SIG-M5 treated with dmso at 0.1 percent for 504 hours (cell line): Measurements from ENCODE around the gene SESN1.

ENCODE experiments used
- DNase-seq: peaks from one replicate; lab custom pipeline; 2025; ENCODE audit not compliant: unreplicated experiment; lab: John Stamatoyannopoulos, UW

SESN1 gene

DNA sequence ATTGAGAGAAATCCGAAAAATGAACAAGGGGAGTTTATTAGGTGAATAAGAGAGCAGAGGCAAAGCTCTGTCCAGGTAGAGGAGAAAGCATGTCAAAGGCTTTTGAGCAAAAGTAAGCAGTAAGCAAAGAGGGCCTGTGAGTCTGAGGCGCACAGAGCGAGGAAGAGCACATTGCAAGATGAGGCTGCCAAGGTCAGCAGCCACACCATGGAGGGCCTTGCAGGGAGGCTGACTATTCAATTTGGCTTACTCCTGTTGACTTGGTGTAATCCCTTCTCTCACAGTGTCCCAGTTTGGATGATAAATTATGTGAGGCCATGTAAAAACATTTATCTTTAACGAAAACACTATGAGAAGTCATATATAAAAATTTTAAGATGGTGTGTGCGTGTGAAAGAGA lies 32.4 kb downstream of the SESN1 start:
- no peak for DNase-seq

DNA sequence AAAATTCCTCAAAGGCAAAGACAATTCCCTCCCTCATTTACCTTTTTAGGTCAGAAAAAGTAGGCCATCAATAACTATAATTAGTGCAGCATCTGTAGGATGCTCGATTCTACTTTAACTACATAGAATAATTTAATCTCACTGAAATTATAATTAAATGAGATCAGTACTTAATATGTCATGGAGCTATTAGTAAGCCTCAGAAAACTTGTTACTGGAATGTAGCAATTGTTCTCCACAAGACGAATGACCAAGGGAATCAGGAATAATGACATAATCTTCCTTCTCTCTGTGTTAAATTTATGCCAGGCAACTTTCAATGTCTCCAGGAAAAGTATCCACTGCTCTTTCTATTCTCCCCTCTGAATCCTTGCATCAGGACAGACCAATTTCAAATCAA lies 34.1 kb downstream of the SESN1 start:
- no peak for DNase-seq

DNA sequence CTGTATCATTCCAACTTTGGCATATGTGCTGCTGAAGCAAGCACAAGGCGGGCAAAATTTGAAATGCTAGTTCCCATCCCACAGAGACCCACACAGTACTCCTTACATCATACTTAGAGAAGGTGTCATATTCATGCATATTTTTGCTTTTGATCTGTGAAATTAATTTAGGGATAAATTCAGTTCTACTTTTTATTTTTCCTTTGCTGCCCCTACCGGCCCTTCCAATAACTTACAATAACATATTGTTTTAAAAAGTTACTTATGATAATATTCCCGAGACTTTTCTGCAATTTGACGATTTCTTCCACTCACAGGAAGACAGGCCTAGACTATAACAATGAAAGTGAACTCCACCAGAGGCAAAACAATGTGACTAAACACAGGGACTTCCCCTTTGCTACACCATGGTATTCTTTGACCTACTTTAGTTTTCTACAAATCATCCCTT lies 35.0 kb downstream of the SESN1 start:
- peak; percentile 65 for DNase-seq

DNA sequence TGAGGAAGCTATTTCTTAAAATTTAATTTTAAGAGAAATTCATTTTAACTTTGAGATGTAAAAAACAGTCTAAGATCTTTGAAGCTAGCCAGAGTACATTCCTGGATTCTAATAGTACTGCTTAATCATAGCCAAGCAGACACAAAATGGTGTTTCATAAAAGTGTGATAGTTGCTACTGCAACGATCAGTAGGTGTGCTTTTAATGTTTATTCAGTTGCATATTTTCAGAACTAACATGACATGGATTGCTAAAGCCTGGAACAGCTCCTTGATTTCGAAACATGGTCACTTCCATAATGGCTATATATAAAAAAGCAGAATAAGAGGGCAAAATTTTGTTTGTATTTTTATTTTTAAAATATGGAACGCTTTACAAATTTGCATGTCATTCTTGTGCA lies 35.5 kb downstream of the SESN1 start:
- peak; percentile 19 for DNase-seq

DNA sequence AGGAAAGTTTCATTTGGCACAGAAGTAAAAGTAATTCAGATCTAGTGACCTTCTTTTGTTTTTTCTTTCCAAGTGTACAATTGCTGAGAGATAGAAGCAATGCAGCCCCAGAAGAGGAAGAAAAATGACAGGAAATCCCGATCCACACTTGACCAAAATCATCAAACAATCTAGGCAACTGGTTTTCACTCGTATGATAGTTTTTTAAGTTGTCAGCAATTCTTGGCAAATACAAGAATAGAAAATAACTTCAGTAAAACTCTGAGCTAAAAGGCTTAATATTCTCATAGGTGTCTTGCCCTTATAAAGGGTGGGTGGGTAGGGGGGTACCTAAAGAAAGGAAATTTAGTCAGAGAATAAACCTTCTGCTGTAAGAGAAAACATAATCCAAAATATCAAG lies 36.0 kb downstream of the SESN1 start:
- DNase-seq = no peak

DNA sequence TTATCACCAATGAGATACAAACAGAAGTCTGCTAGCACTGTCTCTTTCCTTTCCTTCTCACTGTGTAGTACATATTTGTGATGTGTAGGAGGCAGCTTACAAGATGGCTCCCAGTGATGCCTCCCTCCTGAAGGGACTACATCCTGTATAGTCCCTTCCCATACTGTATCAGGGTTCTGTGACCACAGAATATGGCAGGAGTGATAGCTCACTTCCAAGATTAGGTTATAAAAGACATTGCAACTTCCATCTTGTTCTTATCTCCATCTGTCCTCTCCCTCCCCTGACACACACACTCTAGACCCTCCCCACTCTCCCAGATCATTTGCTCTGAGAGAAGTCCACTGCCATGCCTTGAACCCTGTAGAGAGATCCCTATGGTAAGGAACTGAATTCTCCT lies 38.0 kb downstream of the SESN1 start:
- no peak for DNase-seq

DNA sequence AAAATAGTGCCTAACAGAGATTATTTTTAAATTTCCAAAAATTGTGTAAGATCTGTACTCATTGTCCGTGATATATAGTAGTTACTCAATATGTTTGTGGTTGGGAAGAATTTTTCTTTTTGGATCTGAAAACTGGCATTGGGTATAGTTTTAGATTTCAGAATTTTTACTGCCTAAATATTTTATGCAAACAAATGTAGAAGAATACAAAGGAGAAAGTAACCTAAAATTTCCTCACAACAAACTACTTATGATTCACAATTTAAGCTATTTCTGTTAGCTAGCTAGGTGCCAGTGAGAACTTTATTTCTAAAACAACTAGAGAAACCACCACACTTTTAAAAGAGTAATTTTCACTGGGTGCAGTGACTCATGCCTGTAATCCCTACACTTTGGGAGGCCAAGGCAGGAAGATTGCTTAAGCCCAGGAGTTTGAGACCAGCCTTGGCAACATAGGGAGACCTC lies 38.8 kb downstream of the SESN1 start:
- peak; percentile 46 for DNase-seq

DNA sequence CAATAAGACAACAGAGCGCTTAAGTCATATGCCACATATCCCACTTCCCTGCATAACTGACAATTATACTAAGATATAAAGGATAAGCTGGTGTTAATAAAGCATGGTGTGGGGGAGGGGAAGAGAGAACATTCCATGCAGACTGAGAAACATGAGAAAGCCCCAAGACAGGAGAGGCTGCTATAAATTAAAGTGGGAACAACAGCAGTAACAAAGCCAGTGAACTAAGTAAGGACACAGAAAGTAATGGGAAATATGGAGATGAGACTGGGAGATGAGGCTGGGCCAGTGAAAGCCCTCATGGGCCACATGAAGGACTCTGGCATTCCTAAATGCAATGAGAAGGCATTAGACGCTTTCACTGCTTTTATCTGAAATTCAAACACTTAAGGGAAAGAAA lies 41.3 kb downstream of the SESN1 start:
- no peak for DNase-seq

DNA sequence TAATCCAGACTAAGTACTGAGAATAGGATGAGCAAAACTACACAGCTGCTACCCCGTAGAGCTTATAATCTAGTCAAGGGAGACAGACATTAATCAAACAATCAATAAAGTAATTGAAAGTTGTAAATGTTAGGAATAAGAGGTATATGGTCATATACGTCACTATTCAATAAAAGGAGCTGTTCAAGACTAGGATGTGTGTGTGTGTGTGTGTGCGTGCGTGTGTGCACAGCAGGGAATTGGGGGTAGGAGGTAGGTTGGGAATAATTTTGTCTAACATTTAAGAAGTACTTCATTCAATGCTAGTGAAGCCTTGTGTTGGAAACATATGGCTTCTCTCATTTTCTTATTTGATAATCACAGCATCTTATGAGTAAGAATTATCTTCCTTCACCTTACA lies 41.8 kb downstream of the SESN1 start:
- DNase-seq = no peak

DNA sequence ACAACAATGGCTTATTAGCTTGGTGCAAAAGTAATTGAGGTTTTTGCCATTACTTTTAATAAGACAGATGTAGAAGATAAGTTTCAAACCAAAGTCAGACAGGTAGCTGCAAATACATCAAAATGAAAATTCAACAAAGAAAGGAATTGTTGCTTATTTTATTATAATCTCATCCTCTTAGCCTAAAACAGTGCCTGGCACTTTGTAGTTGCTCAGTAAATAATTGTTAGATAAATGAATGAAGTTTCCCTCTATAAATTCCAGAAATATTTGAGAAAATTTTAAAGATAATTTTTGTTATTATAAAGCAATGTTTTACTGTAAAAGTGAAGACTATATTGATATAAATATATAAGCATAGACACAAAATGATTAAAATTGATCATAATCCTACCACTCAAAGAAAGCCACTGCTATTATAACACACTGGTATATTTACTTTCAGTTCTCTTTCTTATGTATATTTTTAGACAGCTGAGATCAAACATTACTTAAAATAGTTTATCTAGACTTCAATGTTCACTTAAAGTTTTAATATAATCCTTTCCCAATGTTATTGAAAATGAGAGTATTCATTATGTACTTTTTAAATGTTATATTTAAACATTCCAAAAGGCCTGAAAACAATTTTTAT lies 42.5 kb downstream of the SESN1 start:
- DNase-seq = no peak

DNA sequence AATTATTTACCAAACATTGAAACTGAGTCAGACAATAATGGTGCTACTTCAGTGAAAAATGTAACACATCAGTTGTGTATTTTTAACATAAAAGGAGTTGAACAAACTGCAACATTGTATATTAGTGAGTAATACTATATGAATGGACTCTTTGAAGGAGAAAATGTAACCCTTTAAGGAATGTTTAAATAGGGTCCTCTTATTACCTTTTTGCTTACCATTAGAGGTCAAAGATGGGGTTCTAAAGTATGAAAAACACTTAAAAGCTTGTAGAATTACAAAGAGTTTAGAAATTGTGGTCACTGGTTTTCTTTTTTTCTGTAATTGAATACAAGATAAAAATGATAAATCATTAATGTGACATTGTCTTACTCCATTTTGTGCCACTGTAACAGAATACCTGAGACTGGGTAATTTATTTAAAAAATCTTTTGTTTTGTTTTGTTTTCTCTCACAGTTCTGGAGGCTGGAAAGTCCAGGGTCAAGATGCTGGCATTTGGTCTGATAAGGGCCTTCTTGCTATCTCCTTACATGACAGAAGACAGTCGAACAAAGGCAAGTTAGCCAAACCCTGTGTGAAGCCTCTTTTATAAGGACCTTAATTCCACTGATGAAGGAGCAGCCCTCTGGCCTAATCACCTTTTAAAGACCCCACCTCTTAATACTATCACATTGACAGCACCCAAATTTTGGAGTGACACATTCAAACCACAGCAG lies 43.2 kb downstream of the SESN1 start:
- DNase-seq = no peak

DNA sequence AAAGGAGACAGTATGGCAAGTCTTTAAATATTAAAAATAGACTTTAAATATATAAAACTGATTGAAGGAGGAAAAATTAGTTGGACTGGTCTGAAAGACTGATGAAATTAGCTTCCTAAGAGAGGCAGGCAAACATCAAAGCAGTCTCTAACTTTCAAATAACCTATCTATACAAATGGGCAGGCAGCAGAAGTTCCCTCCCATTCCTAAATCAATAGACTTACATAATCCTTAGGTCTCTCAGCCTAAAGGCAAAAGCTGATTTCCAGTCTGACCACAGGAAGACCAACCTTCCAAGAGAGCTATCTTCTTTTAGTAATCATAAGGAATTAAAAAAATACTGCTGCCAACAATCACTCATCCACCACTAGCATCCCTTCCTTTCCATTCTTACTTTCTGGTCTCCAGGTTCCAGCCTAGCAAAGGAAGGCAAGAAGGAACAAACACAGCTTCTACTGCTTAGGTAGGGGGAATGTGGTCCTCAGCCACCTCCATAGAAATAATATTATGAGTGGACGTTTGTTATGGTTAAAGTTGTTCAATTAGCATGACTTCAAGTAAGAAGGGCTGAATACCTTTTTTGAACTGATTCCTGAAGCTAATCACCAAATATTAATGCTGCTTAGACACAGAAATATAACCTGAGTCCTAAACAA lies 44.1 kb downstream of the SESN1 start:
- DNase-seq = no peak

DNA sequence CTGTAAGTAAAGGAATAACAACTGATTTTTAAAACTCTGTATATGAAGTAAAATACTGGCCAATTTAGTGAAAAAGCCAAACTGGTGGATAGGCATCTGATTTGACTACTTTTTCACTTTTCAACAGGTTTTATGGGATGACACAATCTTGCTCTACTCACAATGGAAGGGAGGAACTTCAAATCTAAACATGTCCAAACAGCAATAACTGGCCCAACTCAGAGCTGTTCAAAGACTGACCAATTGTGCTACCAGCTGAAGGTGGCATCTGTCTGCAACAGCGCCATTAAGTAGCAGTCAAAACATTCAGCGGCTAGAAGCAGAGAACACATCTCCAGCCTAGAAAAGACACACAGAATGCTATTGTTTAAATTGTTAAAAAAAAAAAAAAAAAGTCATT lies 44.6 kb downstream of the SESN1 start:
- no peak for DNase-seq

DNA sequence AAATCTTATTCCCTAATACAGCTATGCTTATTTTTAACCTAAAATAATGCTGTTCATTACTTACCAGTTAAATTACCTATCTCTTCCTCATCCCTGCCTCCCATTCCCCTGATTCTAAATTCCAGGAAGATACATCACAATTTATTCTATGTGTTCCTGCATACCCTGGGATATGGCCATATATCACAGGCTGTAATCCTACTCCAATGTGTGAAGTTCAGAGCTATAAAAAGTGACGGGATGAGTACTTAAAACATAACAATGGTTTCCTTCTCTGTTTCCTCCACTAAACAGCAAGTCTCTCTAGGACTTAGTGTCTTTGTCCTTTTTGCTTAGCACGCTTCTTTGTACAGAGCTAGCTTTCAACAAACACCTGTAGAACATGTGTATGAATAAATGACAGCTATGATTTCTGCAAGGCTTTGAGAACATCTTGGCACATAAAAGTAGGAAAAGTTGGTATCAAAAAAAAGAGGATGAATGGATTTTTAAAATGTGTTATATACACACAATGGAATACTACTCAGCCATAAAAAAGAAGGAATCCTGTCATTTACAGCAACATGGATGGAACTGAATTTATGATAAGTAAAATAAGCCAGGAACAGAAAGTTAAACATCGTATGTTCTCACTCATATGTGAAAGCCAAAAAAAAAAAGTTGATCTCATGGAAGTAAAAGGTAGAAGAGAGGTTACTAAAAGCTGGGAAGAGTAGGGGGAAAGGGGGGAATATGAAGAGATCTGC lies 45.8 kb downstream of the SESN1 start:
- no peak for DNase-seq

DNA sequence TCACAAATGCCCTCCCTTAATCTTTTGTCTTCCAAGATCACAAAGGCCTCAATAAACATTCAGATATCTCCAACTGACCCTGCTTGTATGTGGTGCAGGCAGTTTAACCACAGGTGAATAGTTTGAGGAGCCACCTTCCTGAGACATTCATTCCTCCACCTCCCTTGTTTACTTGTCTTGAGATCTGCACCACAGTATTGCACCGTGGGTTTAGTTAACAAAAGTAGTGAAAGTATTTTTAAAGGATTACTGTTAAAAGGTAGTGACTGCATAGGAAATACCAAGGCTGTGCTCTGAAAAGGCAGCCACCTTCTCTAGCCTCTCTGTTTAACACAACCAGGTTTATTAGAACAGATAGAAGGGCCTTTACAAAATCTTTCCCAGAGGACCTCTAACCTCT lies 46.5 kb downstream of the SESN1 start:
- no peak for DNase-seq

DNA sequence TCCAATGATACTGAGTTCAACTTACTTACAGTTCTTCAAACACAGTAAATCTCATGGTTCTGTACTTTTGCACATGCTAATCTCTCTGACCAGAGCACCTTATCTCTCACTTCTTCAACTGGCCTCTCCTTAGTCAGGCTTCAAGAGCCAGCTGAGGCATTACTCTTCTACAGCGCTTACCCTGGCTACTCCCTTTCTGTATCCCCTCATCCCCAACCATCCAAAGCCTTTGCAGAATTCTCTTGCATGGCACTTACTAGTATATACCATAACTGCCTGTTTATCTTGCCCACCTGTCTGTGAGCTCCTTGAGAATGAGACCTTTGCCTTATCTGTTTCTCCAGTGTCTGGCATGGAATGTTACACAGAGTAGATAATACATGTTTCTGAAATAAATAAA lies 49.2 kb downstream of the SESN1 start:
- no peak for DNase-seq

DNA sequence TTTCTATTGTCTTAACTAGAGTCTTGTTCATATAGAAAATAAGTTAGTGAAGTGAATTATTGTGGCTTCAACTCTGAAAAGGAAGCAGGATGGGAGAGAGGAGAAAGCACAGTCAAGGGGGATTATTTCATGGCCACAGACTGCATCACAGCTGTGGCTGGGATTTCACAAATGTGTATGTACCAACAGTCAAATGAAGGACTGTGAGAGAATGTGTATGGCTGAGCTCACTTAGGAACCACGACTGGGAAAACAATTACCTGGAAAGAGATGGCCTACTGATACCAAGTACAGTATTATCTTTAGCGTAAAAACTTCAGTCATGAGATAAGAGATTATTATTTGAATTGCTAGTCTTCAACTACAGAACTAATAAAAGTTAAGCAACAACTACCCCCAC lies 54.9 kb downstream of the SESN1 start:
- peak; percentile 33 for DNase-seq

DNA sequence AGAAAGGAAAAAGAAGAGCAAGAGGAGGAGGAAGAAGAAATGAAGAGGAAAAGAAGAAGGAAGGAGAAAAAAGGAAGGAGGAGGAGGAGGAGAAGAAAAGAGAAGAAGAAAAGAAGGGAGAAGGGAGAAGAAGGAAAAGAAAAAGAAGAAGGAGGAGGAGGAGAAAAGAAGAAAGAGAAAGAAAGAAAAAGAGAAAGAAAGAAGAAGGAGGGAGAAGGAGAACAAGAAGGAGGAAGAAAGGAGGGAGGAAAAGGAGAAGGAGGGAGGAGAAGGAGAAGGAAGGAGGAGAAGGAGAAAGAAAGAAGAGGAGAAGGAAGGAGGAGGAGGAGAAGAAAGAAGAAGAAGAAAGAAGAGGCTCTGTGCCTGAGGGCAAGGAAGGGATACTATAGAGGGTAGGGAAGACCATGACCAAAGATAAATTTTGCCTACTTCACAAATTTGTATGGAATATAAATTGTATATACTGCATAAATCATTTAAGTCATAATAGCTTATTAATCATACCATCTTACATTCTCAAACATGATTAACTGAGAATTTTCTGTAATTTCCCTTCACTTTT lies 55.7 kb downstream of the SESN1 start:
- DNase-seq = no peak

DNA sequence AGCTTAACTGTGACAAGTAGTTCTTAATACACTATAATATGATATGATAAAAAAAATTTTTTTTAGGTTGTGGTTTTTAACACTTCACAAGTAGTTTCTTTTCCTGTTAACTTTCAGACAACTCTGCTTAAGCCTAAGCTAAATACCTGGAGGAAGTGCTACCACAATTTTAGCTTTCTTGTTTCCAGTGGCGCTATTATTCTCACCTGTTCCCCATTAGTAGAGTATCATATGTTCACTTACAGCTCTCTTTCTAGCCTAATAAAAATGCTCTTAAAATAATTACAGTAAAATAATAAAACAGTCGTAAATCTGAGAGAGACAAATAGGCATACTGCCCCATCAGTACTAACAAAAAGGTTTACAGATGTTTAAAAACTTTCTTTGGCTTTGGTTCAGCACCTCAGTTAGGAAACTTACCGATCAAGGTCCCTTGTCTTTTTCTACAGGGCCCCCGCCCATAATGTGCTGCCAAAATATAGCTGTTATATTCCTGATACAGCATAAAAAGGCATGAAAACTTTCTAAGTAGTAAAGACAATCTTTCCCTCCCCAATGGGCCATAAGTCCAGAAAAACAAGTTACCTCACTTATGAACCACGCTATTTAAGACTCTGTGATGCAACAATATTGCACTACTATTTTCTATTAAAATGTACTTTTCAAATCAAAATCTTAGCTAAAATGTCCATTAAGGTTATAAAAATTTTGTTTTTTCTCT lies 57.9 kb downstream of the SESN1 start:
- DNase-seq = no peak

DNA sequence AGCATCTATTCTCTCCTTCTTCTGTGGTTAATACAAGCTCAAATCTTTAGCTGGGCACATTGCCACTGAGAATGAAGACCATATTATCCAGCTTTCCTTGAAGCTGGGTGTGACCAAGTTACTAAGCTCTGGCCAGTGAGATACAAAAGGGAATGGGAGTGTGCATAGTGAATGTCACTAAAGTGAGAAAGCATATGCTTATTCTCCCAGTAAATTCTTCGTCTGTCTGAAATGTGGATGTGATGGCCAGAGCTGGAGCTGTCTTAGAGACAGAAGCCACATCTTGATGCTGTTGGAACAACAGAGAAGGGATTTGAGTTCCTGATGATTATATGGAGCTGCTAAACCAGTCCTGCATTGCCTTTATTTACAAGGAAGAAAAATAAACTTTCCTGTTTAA lies 60.1 kb downstream of the SESN1 start:
- no peak for DNase-seq

DNA sequence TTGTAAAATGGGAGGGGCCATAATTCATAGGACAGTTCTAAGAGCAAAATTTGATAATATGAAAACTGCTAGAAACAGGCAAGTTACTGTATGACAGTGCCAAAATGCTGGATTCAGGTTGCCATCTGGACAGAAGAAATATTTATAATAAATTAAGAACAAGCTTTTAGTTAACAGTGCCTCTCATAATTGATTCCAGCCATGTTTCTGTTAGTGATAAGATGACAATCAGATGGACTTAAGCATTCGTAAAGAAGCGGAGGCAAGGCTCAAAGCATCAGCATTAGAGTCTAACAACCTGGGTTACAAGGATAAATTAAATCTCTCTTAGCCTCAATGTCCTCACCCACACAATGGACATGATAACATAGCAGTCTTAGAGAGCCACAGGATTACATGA lies 61.0 kb downstream of the SESN1 start:
- no peak for DNase-seq
